Measurements from ENCODE around the gene MBP. TPM values are rescaled to one million over a fixed set of nuclear protein-coding genes. Genes with fewer than 3 reads are reported as not detected.

The MBP gene
- total RNA-seq, 4 donors from 2014 or later: 23.2 to 34.7 (median 28.2) TPM

GRCh38 chr18:77076111-77076510 is 56.5 kb downstream of the MBP start:
- H3K9me3 ChIP-seq: no peaks in the 10 kb centered on the region
- H3K27me3 ChIP-seq: no peaks in the 10 kb centered on the region
- no peak overlapping the region for H3K27ac ChIP-seq
- WGBS, 2 donors (ENCODE audit: low coverage in 1 of 2): 96% methylated on average over 4 of the region's 9 CpGs; no CpG with 5 or more reads in 1 of the 2 donors
- TF ChIP-seq, protein P1, sequence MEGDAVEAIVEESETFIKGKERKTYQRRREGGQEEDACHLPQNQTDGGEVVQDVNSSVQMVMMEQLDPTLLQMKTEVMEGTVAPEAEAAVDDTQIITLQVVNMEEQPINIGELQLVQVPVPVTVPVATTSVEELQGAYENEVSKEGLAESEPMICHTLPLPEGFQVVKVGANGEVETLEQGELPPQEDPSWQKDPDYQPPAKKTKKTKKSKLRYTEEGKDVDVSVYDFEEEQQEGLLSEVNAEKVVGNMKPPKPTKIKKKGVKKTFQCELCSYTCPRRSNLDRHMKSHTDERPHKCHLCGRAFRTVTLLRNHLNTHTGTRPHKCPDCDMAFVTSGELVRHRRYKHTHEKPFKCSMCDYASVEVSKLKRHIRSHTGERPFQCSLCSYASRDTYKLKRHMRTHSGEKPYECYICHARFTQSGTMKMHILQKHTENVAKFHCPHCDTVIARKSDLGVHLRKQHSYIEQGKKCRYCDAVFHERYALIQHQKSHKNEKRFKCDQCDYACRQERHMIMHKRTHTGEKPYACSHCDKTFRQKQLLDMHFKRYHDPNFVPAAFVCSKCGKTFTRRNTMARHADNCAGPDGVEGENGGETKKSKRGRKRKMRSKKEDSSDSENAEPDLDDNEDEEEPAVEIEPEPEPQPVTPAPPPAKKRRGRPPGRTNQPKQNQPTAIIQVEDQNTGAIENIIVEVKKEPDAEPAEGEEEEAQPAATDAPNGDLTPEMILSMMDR (IDR thresholded peaks at IDR 0.05): no peak
- TF ChIP-seq POLR2A (IDR thresholded peaks at IDR 0.05) (no peak), EP300 (IDR thresholded peaks at IDR 0.05) (no peak), POLR2AphosphoS5 (IDR thresholded peaks at IDR 0.05) (no peak)
- no peak overlapping the region for H3K4me3 ChIP-seq
- peaks cover 0 to 47% (median 20%) of the 10 kb centered on the region in 3 donors for H3K4me1 ChIP-seq
- H3K36me3 ChIP-seq: no peaks in the 10 kb centered on the region
- ATAC-seq: no peak

DNA sequence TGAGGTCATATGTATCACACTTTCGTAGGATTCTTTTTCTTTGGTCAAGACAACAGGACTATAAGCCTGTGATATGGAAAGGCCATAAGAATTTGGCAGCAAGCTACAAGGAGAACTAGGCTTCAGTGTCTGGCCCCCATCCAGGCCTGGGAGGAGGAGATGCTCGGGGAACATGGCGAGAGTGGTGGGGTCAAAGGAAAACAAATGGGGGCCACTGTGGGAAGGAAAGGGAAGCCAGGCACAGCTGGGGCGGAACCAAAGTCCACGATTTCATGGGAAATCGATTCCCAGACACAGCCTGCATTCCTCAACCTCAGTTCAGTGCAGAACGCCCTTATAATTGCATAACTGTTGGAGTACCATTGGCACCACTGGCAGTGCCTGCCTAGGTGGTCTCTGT is 58.2 kb downstream of the MBP start:
- Histone ChIP-seq H3K9me3 (no peaks in the 10 kb centered on the region), H3K4me1 (peaks cover 0 to 45% (median 21%) of the 10 kb centered on the region in 3 donors), H3K27me3 (no peaks in the 10 kb centered on the region), H3K36me3 (no peaks in the 10 kb centered on the region), H3K27ac (no peak overlapping the region), H3K4me3 (no peak overlapping the region)
- TF ChIP-seq POLR2AphosphoS5 (IDR thresholded peaks at IDR 0.05) (no peak), EP300 (IDR thresholded peaks at IDR 0.05) (no peak), POLR2A (IDR thresholded peaks at IDR 0.05) (no peak)
- TF ChIP-seq, protein P1 (IDR thresholded peaks at IDR 0.05): no peak
- no peak for ATAC-seq
- WGBS, 2 donors (ENCODE audit: low coverage in 1 of 2): 59 to 76% methylated on average over 6 to 7 of the region's 7 CpGs

- Histone ChIP-seq H3K36me3 (no peaks in the 10 kb centered on the region), H3K4me1 (peaks cover 0 to 53% (median 19%) of the 10 kb centered on the region in 3 donors), H3K4me3 (no peak overlapping the region), H3K27me3 (no peaks in the 10 kb centered on the region), H3K27ac (peak overlapping the region in 2 of 4 donors; percentile 36 to 64), H3K9me3 (no peaks in the 10 kb centered on the region)
- WGBS, 2 donors (ENCODE audit: low coverage in 1 of 2): 92% methylated on average over 8 to 9 of the region's 9 CpGs
- TF ChIP-seq POLR2A (IDR thresholded peaks at IDR 0.05) (no peak), EP300 (IDR thresholded peaks at IDR 0.05) (no peak), POLR2AphosphoS5 (IDR thresholded peaks at IDR 0.05) (no peak)
- TF ChIP-seq, protein P1 (IDR thresholded peaks at IDR 0.05): no peak
- ATAC-seq: no peak
These were observed 59.1 kb downstream of the MBP start for GRCh38 chr18:77073336-77074093.

- TF ChIP-seq EP300 (IDR thresholded peaks at IDR 0.05): no peak
- TF ChIP-seq, protein P1 (IDR thresholded peaks at IDR 0.05): no peak
- TF ChIP-seq POLR2AphosphoS5 (IDR thresholded peaks at IDR 0.05): no peak
- no peak for TF ChIP-seq POLR2A (IDR thresholded peaks at IDR 0.05)
- Histone ChIP-seq H3K4me3 (no peak overlapping the region), H3K9me3 (no peaks in the 10 kb centered on the region)
These were observed 60.0 kb downstream of the MBP start for GRCh38 chr18:77072566-77072965.

More at GRCh38 chr18:77072566-77072965, 60.0 kb downstream of the MBP start:
- Histone ChIP-seq H3K27me3 (no peaks in the 10 kb centered on the region), H3K27ac (peak overlapping the region in 3 of 4 donors; percentile 44 to 67 (median 64)), H3K4me1 (peaks cover 0 to 53% (median 26%) of the 10 kb centered on the region in 3 donors), H3K36me3 (no peaks in the 10 kb centered on the region)
- 83 to 89% methylated on average over 2 to 6 of the region's 7 CpGs for WGBS, 2 donors (ENCODE audit: low coverage in 1 of 2)
- no peak for ATAC-seq
